Right atrium auricular region (tissue), 2 donors: ENCODE data around the gene NKTR. TPM values are rescaled to one million over a fixed set of nuclear protein-coding genes. Genes with fewer than 3 reads are reported as not detected.
"Not testable (repeated sequence)": the region's sequence is repeated elsewhere in the genome, so short reads cannot be mapped to it uniquely, and the experiment has no call there.

Source experiments
- DNase-seq: peaks from one replicate; pipeline ENCODE4 v3.0.0-alpha.2; 2019; ENCODE audit warnings: low spot score
- H3K27ac ChIP-seq, 2 donors: fragments of 200-600 bp; sonication (generic); 1 replicate in 1 of 2; 2 replicates in 1 of 2; pipeline ENCODE4 v1.5.1; 2016 to 2019
- H3K27me3 ChIP-seq, 2 donors: fragments of 200-600 bp; sonication (generic); one replicate each; pipeline versions ENCODE4 v1.5.1 to v1.6.0; 2017 to 2019
- H3K36me3 ChIP-seq: fragments of 200-600 bp; sonication (generic); one replicate; pipeline ENCODE4 v1.5.1; 2016
- H3K4me1 ChIP-seq, 2 donors: fragments of 200-600 bp; sonication (generic); one replicate each; pipeline versions ENCODE4 v1.5.1 to v1.6.0; 2017 to 2019
- H3K4me3 ChIP-seq, 2 donors: fragments of 200-600 bp; sonication (generic); 1 replicate in 1 of 2; 2 replicates in 1 of 2; pipeline ENCODE4 v1.5.1; 2017 to 2019; ENCODE audit warnings: mild to moderate bottlenecking in 1 of 2, moderate library complexity in 1 of 2
- H3K9me3 ChIP-seq, 2 donors: fragments of 200-600 bp; sonication (generic); one replicate each; pipeline ENCODE4 v1.5.1; 2019
- total RNA-seq, 2 donors: library from RNA; depleted of rRNA; stranded (reverse); fragments of >200 nt; gene quantifications; one replicate each; pipeline ENCODE4 v1.1.0, GENCODE V29; 2016
- TF ChIP-seq, protein P1 (sequence below), 2 donors: fragments of 200-600 bp; sonication (generic); IDR thresholded peaks; one replicate each; pipeline ENCODE4 v1.5.1; 2019; ENCODE audit warnings: antibody characterized with exemption in 2 of 2

NKTR gene
- total RNA-seq, 2 donors from 2014 or later, result 14.1 to 20.4 TPM

DNA sequence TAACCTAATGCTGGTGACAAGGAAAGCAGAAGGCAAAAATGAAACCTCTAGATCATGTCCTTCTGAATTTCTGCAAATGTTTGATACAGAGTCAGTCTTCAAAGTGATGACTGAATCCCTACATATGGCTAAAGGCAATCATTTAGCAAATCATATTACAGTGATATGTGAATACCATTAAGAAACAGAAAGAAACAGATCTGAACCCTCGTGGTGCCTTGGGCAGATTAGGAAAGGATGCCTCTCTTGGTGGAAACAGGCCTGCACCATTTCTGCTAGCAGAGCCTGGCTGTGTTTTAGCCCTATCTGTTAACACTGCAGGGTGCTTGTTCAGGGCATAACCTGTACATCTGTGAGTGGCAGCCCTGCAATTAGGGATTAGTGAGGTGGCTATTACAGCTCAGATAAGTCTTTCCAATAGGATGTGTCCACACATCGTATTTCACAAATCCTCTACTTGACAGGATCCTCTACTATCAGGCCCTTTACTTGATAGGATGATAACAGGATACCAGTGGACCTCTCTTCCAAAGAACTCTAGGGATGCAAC, 30.8 kb upstream of the NKTR start:
- Histone ChIP-seq H3K27me3 (no peaks in the 10 kb centered on the region), H3K4me1 (peaks cover 0 to 7% of the 10 kb centered on the region in 2 donors), H3K27ac (no peak overlapping the region), H3K9me3 (peaks cover 0 to 7% of the 10 kb centered on the region in 2 donors), H3K36me3 (peaks cover 51% of the 10 kb centered on the region), H3K4me3 (no peak overlapping the region)
- no peak for DNase-seq
- TF ChIP-seq, protein P1, sequence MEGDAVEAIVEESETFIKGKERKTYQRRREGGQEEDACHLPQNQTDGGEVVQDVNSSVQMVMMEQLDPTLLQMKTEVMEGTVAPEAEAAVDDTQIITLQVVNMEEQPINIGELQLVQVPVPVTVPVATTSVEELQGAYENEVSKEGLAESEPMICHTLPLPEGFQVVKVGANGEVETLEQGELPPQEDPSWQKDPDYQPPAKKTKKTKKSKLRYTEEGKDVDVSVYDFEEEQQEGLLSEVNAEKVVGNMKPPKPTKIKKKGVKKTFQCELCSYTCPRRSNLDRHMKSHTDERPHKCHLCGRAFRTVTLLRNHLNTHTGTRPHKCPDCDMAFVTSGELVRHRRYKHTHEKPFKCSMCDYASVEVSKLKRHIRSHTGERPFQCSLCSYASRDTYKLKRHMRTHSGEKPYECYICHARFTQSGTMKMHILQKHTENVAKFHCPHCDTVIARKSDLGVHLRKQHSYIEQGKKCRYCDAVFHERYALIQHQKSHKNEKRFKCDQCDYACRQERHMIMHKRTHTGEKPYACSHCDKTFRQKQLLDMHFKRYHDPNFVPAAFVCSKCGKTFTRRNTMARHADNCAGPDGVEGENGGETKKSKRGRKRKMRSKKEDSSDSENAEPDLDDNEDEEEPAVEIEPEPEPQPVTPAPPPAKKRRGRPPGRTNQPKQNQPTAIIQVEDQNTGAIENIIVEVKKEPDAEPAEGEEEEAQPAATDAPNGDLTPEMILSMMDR (IDR thresholded peaks at IDR 0.05), result no peak

DNA sequence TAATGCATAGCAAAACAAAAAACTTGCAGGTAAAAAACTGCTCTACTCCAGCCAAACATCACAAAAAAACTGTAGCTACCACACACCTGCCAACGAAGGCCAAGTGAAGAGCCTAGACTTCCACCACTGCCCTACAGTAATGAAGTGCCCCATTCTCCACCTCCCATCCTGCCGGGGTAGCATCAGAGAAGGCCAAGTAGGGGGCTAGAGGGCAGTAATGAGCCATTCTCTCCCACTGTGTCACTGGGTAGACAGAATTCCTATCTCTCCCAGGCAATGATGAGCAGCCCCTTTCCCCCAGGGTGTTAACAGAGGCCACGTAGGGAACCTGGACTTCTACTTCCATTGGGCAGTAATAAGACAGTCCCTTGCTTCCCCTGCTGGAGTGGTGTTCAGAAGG, 28.2 kb upstream of the NKTR start:
- Histone ChIP-seq H3K4me3 (no peak overlapping the region), H3K36me3 (peaks cover 32% of the 10 kb centered on the region), H3K9me3 (peaks cover 0 to 14% of the 10 kb centered on the region in 2 donors), H3K27ac (no peak overlapping the region), H3K27me3 (no peaks in the 10 kb centered on the region), H3K4me1 (peaks cover 0 to 7% of the 10 kb centered on the region in 2 donors)
- no peak for DNase-seq
- TF ChIP-seq, protein P1 (IDR thresholded peaks at IDR 0.05), result peak in 1 of 2 donors; percentile 56

DNA sequence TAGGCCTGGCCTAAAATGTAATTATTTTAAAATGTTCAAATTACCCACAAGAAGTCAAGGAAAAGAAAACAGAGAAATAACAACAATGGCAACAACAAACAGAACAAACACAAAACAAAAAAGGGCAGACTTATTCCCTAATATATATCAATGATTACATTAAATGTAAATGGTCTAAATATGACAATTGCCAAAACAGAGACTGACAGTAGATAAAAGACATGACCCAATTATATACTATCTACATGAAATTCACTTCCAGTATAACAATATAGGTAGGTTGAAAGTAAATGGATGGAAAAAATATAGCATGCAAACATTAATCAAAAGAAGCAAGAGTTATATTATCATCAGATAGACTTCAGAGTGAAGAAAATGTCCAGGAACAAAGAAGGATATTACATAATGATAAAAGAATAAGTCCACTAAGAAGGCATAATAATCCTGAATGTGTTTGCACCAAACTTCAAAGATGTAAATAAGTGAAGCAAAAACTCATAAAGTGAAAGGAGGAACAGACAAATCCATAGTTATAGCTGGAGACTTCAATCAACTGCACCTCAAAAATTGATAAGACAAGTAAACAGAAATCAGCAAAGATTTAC, 25.2 kb upstream of the NKTR start:
- peaks cover 19% of the 10 kb centered on the region for H3K36me3 ChIP-seq
- H3K27me3 ChIP-seq, result no peaks in the 10 kb centered on the region
- TF ChIP-seq, protein P1 (IDR thresholded peaks at IDR 0.05), result no peak
- no peak for DNase-seq
- H3K27ac ChIP-seq, result no peak overlapping the region
- H3K4me3 ChIP-seq, result no peak overlapping the region
- H3K9me3 ChIP-seq, result peaks cover 0 to 14% of the 10 kb centered on the region in 2 donors
- peaks cover 0 to under 1% of the 10 kb centered on the region in 2 donors for H3K4me1 ChIP-seq

DNA sequence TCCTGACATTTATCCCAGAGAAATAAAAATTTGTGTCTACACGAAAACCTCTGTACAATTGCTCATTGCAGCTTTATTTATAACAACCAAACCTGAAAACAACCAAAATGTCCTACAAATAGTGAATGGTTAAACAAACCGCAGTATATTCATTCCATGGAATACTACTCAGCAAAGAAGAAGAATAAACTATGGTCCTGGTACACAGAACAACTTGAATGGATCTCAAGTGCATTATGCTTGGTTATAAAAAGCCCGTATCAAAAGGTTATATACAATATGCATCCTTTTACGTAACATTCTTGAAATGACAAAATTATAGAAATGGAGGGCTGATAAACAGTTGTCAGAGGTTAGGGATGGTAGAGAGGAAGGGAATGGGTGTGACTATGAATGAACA, 22.4 kb upstream of the NKTR start:
- H3K4me1 ChIP-seq, result peaks cover 0 to 20% of the 10 kb centered on the region in 2 donors
- no peak overlapping the region for H3K27ac ChIP-seq
- DNase-seq, result no peak
- TF ChIP-seq, protein P1 (IDR thresholded peaks at IDR 0.05), result no peak
- H3K27me3 ChIP-seq, result no peaks in the 10 kb centered on the region
- H3K36me3 ChIP-seq, result peaks cover 15% of the 10 kb centered on the region
- H3K9me3 ChIP-seq, result peaks cover 0 to 14% of the 10 kb centered on the region in 2 donors
- no peak overlapping the region for H3K4me3 ChIP-seq

DNA sequence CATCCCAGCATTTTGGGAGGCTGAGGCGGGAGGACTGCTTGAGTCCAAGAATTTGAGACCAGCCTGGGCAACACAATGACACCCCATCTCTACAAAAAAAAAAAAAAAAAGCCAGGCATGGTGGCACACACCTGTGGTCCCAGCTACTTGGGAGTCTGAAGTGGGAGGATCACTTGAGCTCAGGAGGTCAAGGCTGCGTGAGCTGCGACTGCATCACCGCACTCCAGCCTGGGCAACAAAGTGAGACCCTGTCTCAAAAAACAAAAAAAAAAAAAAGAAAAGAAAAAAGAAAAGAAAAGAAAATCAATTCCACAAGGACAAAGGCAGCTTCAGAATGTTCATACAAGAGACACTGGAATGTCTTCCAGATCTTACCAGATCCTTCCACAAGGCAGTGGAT, 21.1 kb upstream of the NKTR start:
- not testable (repeated sequence) for H3K9me3 ChIP-seq, H3K36me3 ChIP-seq, H3K4me3 ChIP-seq, DNase-seq, H3K27me3 ChIP-seq, H3K27ac ChIP-seq
- H3K4me1 ChIP-seq, result peaks cover 0 to 20% of the 10 kb centered on the region in 2 donors

DNA sequence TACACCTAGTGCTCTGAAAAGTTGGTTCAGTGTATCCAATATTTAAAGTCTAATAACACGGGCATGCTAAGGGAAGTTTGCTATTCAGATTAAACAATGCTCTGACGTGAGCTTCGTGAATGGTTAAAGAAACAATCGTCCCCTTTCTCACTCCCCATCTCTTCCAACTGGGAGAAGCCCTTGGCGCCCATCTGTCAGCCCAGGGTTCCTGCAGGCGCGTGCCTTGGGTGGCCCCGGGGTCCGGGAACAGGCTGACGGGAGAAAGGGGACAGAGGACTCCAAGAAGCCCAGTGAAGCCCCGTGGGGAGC, 19.1 kb upstream of the NKTR start:
- Histone ChIP-seq H3K27me3 (no peaks in the 10 kb centered on the region), H3K4me3 (peak overlapping the region; percentile 95 to 97), H3K36me3 (peaks cover 4% of the 10 kb centered on the region), H3K4me1 (peaks cover 0 to 20% of the 10 kb centered on the region in 2 donors), H3K9me3 (no peaks in the 10 kb centered on the region), H3K27ac (peak overlapping the region; percentile 92 to 93)
- TF ChIP-seq, protein P1 (IDR thresholded peaks at IDR 0.05), result no peak
- DNase-seq, result no peak
